ENCODE data around the gene EGLN1.

GRCh38 chr1:231340328-231341013 is 81.6 kb downstream of the EGLN1 start:
- no peak for TF ChIP-seq GATA2 (IDR thresholded peaks at IDR 0.05; ENCODE audit: low read depth, low read length)
- no peak for TF ChIP-seq GATA3 (IDR thresholded peaks at IDR 0.05; ENCODE audit: low read depth, low read length)

Data from SH-SY5Y (cell line).